GM23338 (cell line): Measurements from ENCODE around the gene CERT1. TPM values are rescaled to one million over a fixed set of nuclear protein-coding genes. Genes with fewer than 3 reads are reported as not detected.

ENCODE experiments used
- ATAC-seq: fragments of 200-7000 bp; cut with Tn5 transposase; 3 replicates; pipeline ENCODE4 v1.9.1; 2020
- DNase-seq: peaks from one replicate; pipeline ENCODE4 v3.0.0-alpha.2; 2015; ENCODE audit warnings: low spot score
- H2AFZ ChIP-seq: fragments of 200-600 bp; sonication (generic); 2 replicates; pipeline ENCODE4 v1.8.0; 2016; ENCODE audit warnings: antibody characterized with exemption, mild to moderate bottlenecking, moderate library complexity
- H3F3A ChIP-seq: fragments of 200-600 bp; sonication (generic); replicated peaks from 2 replicates; pipeline ENCODE4 v1.8.0; 2017; ENCODE audit warnings: antibody characterized with exemption, mixed run types, low read depth
- H3K27ac ChIP-seq: fragments of 200-600 bp; sonication (generic); 2 replicates; pipeline ENCODE4 v1.6.1; 2016; ENCODE audit warnings: low read depth
- H3K27me3 ChIP-seq: fragments of 200-600 bp; sonication (generic); 2 replicates; pipeline ENCODE4 v1.8.0; 2016; ENCODE audit warnings: mild to moderate bottlenecking, mixed run types, moderate library complexity; ENCODE audit not compliant: insufficient read depth
- H3K36me3 ChIP-seq: fragments of 200-600 bp; sonication (generic); 2 replicates; pipeline ENCODE4 v1.8.0; 2016; ENCODE audit warnings: mild to moderate bottlenecking; ENCODE audit not compliant: insufficient read depth
- H3K4me1 ChIP-seq: fragments of 200-600 bp; sonication (generic); 2 replicates; pipeline ENCODE4 v1.8.0; 2016; ENCODE audit warnings: mild to moderate bottlenecking, moderate library complexity; ENCODE audit not compliant: insufficient read depth
- H3K4me2 ChIP-seq: fragments of 200-600 bp; sonication (generic); 2 replicates; pipeline ENCODE4 v1.7.1; 2017; ENCODE audit warnings: mixed run types
- H3K4me3 ChIP-seq: fragments of 200-600 bp; sonication (generic); 2 replicates; pipeline ENCODE4 v1.6.1; 2016; ENCODE audit warnings: mixed run types
- H3K79me2 ChIP-seq: fragments of 200-600 bp; sonication (generic); replicated peaks from 2 replicates; pipeline ENCODE4 v1.8.0; 2017; ENCODE audit warnings: mild to moderate bottlenecking; ENCODE audit not compliant: insufficient read depth
- H3K9me2 ChIP-seq: fragments of 200-600 bp; sonication (generic); 2 replicates; pipeline ENCODE4 v1.8.0; 2017; ENCODE audit not compliant: insufficient read depth
- H4K20me1 ChIP-seq: fragments of 200-600 bp; sonication (generic); replicated peaks from 2 replicates; pipeline ENCODE4 v1.8.0; 2017; ENCODE audit warnings: mild to moderate bottlenecking; ENCODE audit not compliant: insufficient read depth
- H3K27ac Mint-ChIP-seq: 2 replicates; pipeline ENCODE4 v1.8.0; 2020; ENCODE audit warnings: inconsistent platforms, mild to moderate bottlenecking, moderate library complexity, mixed read lengths
- H3K27me3 Mint-ChIP-seq: 3 replicates; pipeline ENCODE4 v1.8.0; 2022; ENCODE audit warnings: low read depth, mild to moderate bottlenecking, moderate library complexity, mixed read lengths, inconsistent platforms; ENCODE audit not compliant: insufficient read depth, poor library complexity
- H3K36me3 Mint-ChIP-seq: 3 replicates; pipeline ENCODE4 v1.8.0; 2021; ENCODE audit warnings: low read depth, mild to moderate bottlenecking, inconsistent platforms, moderate library complexity, mixed read lengths
- H3K4me1 Mint-ChIP-seq: 3 replicates; pipeline ENCODE4 v1.8.0; 2020; ENCODE audit warnings: mild to moderate bottlenecking, inconsistent platforms, mixed read lengths
- H3K4me3 Mint-ChIP-seq: 3 replicates; pipeline ENCODE4 v1.8.0; 2021; ENCODE audit warnings: moderate library complexity, mild to moderate bottlenecking, inconsistent platforms, mixed read lengths
- H3K9me3 Mint-ChIP-seq: 3 replicates; pipeline ENCODE4 v1.8.0; 2020; ENCODE audit warnings: moderate library complexity, mild to moderate bottlenecking, inconsistent platforms, mixed read lengths
- CREB1 ChIP-seq: fragments of 250-450 bp; sonication (Bioruptor Pico); IDR thresholded peaks from 2 replicates; pipeline ENCODE4 v1.5.0; 2020; ENCODE audit warnings: low read depth, mild to moderate bottlenecking, moderate library complexity
- JUNB ChIP-seq: IDR thresholded peaks from one replicate; pipeline ENCODE4 v1.6.1; 2016; ENCODE audit warnings: antibody characterized with exemption; ENCODE audit not compliant: unreplicated experiment
- NANOG ChIP-seq: IDR thresholded peaks from 2 replicates; pipeline ENCODE4 v1.6.1; 2016; ENCODE audit warnings: antibody characterized with exemption, borderline replicate concordance
- POLR2AphosphoS5 ChIP-seq: IDR thresholded peaks from 2 replicates; pipeline ENCODE4 v1.6.1; 2016; ENCODE audit warnings: antibody characterized with exemption, low read depth
- ZNF114 ChIP-seq: fragments of 250-450 bp; sonication (Bioruptor Pico); IDR thresholded peaks from 2 replicates; pipeline ENCODE4 v1.5.0; 2020; ENCODE audit warnings: mild to moderate bottlenecking, moderate library complexity
- ZNF331 ChIP-seq: fragments of 250-450 bp; sonication (Bioruptor Pico); IDR thresholded peaks from 2 replicates; pipeline ENCODE4 v1.5.0; 2020; ENCODE audit warnings: low read depth, mild to moderate bottlenecking, moderate library complexity
- polyA plus RNA-seq: library from polyadenylated mRNA; unstranded; fragments of >200 nt; fragmentation: Nextera tagmentation; extraction: Ambion mirVana; gene quantifications from 2 replicates; pipeline ENCODE4 v1.2.1, GENCODE V29; 2016
- total RNA-seq: library from RNA; depleted of rRNA; stranded (reverse); fragments of >200 nt; shearing (Covaris generic); gene quantifications from 2 replicates; pipeline ENCODE4 v1.2.3, GENCODE V29; 2014
- TF ChIP-seq, protein P1 (sequence below): IDR thresholded peaks from one replicate; pipeline ENCODE4 v1.6.1; 2018; ENCODE audit warnings: antibody characterized with exemption; ENCODE audit not compliant: unreplicated experiment
- TF ChIP-seq, protein P2 (sequence below): fragments of 250-450 bp; sonication (Bioruptor Pico); IDR thresholded peaks from 2 replicates; pipeline ENCODE4 v1.5.0; 2020; ENCODE audit warnings: mild to moderate bottlenecking, moderate library complexity

CERT1 gene
- total and polyA plus RNA-seq, 2 experiments from 2014 or later = 36.5 to 40.7 TPM

DNA sequence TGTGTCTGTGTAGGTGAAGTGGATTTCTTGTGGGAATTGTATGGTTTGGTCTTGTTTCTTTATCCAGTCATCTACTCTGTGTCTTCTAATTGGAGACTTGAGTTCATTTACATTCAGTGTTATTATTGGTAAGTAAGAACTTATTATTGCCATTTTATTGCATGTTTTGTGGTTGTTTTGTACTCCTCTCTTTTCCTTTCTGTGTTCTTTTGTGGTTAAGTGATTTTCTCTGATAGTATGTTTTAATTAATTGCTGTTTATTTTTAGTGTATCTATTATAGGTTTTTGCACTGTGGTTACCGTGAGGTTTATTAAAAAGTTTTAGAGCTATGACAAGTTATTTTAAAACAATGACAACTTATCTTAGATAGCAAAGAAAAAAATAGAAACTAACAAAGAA, 8.3 kb upstream of the CERT1 start:
- H3K4me3 ChIP-seq = no peak overlapping the region

More for the DNA sequence above, 8.3 kb upstream of the CERT1 start:
- Histone ChIP-seq H3K9me2 (no peaks in the 10 kb centered on the region), H3F3A (no peaks in the 10 kb centered on the region), H3K4me1 (no peaks in the 10 kb centered on the region), H3K27ac (no peak overlapping the region), H2AFZ (no peak overlapping the region), H3K36me3 (peaks cover 3% of the 10 kb centered on the region; the same call in 1 of the 2 replicates), H3K79me2 (peaks cover 50% of the 10 kb centered on the region), H4K20me1 (no peaks in the 10 kb centered on the region), H3K27me3 (no peaks in the 10 kb centered on the region), H3K4me2 (no peak overlapping the region)
- Mint-ChIP-seq H3K4me3 (no peak overlapping the region), H3K27me3 (peaks cover 4% of the 10 kb centered on the region), H3K27ac (no peak overlapping the region), H3K9me3 (peaks cover 16% of the 10 kb centered on the region), H3K4me1 (peaks cover 3% of the 10 kb centered on the region; the same call in 2 of the 3 replicates), H3K36me3 (peaks cover 18% of the 10 kb centered on the region; the same call in 2 of the 3 replicates)
- no peak for TF ChIP-seq ZNF331 (CRISPR knock-in tag)
- no peak for TF ChIP-seq JUNB
- TF ChIP-seq, protein P1, sequence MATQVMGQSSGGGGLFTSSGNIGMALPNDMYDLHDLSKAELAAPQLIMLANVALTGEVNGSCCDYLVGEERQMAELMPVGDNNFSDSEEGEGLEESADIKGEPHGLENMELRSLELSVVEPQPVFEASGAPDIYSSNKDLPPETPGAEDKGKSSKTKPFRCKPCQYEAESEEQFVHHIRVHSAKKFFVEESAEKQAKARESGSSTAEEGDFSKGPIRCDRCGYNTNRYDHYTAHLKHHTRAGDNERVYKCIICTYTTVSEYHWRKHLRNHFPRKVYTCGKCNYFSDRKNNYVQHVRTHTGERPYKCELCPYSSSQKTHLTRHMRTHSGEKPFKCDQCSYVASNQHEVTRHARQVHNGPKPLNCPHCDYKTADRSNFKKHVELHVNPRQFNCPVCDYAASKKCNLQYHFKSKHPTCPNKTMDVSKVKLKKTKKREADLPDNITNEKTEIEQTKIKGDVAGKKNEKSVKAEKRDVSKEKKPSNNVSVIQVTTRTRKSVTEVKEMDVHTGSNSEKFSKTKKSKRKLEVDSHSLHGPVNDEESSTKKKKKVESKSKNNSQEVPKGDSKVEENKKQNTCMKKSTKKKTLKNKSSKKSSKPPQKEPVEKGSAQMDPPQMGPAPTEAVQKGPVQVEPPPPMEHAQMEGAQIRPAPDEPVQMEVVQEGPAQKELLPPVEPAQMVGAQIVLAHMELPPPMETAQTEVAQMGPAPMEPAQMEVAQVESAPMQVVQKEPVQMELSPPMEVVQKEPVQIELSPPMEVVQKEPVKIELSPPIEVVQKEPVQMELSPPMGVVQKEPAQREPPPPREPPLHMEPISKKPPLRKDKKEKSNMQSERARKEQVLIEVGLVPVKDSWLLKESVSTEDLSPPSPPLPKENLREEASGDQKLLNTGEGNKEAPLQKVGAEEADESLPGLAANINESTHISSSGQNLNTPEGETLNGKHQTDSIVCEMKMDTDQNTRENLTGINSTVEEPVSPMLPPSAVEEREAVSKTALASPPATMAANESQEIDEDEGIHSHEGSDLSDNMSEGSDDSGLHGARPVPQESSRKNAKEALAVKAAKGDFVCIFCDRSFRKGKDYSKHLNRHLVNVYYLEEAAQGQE = no peak
- TF ChIP-seq CREB1 (CRISPR knock-in tag) = no peak
- TF ChIP-seq ZNF114 (CRISPR knock-in tag) = no peak
- no peak for TF ChIP-seq POLR2AphosphoS5
- no peak for TF ChIP-seq NANOG
- TF ChIP-seq, protein P2, sequence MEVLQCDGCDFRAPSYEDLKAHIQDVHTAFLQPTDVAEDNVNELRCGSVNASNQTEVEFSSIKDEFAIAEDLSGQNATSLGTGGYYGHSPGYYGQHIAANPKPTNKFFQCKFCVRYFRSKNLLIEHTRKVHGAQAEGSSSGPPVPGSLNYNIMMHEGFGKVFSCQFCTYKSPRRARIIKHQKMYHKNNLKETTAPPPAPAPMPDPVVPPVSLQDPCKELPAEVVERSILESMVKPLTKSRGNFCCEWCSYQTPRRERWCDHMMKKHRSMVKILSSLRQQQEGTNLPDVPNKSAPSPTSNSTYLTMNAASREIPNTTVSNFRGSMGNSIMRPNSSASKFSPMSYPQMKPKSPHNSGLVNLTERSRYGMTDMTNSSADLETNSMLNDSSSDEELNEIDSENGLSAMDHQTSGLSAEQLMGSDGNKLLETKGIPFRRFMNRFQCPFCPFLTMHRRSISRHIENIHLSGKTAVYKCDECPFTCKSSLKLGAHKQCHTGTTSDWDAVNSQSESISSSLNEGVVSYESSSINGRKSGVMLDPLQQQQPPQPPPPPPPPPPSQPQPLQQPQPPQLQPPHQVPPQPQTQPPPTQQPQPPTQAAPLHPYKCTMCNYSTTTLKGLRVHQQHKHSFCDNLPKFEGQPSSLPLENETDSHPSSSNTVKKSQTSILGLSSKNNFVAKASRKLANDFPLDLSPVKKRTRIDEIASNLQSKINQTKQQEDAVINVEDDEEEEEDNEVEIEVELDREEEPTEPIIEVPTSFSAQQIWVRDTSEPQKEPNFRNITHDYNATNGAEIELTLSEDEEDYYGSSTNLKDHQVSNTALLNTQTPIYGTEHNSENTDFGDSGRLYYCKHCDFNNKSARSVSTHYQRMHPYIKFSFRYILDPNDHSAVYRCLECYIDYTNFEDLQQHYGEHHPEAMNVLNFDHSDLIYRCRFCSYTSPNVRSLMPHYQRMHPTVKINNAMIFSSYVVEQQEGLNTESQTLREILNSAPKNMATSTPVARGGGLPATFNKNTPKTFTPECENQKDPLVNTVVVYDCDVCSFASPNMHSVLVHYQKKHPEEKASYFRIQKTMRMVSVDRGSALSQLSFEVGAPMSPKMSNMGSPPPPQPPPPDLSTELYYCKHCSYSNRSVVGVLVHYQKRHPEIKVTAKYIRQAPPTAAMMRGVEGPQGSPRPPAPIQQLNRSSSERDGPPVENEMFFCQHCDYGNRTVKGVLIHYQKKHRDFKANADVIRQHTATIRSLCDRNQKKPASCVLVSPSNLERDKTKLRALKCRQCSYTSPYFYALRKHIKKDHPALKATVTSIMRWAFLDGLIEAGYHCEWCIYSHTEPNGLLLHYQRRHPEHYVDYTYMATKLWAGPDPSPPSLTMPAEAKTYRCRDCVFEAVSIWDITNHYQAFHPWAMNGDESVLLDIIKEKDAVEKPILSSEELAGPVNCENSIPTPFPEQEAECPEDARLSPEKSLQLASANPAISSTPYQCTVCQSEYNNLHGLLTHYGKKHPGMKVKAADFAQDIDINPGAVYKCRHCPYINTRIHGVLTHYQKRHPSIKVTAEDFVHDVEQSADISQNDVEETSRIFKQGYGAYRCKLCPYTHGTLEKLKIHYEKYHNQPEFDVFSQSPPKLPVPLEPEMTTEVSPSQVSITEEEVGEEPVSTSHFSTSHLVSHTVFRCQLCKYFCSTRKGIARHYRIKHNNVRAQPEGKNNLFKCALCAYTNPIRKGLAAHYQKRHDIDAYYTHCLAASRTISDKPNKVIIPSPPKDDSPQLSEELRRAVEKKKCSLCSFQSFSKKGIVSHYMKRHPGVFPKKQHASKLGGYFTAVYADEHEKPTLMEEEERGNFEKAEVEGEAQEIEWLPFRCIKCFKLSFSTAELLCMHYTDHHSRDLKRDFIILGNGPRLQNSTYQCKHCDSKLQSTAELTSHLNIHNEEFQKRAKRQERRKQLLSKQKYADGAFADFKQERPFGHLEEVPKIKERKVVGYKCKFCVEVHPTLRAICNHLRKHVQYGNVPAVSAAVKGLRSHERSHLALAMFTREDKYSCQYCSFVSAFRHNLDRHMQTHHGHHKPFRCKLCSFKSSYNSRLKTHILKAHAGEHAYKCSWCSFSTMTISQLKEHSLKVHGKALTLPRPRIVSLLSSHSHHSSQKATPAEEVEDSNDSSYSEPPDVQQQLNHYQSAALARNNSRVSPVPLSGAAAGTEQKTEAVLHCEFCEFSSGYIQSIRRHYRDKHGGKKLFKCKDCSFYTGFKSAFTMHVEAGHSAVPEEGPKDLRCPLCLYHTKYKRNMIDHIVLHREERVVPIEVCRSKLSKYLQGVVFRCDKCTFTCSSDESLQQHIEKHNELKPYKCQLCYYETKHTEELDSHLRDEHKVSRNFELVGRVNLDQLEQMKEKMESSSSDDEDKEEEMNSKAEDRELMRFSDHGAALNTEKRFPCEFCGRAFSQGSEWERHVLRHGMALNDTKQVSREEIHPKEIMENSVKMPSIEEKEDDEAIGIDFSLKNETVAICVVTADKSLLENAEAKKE (CRISPR knock-in tag) = no peak
- ATAC-seq (no peak), DNase-seq (no peak)
